Stimulated activated CD8-positive, alpha-beta memory T cell treated with anti-CD3 and anti-CD28 coated beads, Interleukin-4, amount 100 ng/mL, for 1 hour (primary cell): ENCODE measurements around the gene MYO1F.
"Not testable (repeated sequence)": the region's sequence is repeated elsewhere in the genome, so short reads cannot be mapped to it uniquely, and the experiment has no call there.

ENCODE experiments used
- DNase-seq, 2 donors: peaks; one replicate each; pipeline ENCODE4 v3.0.0-alpha.2; 2020; ENCODE audit warnings: low read depth in 2 of 2, low spot score in 1 of 2

MYO1F gene

DNA sequence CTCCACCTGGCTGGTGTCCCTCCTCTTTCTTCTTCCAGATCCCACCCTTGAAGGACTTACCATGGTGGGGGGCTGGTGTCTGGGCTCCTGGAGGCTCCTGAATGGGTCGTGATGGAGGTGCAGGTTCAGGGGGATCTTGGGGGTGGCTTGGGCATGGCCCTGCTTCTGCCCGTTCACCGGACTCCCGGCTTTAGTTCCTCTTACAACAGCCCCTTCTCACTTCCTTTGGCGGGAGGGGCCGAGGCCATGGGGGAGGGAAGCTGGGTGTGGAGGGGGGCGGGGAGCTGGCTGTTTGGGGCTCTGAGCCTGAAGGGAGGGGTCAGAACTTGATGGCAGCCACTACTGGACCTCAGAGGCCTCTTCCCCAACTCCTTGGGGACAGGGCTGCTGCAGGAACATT lies at the start of gene MYO1F:
Gene MYO1F (minus strand): TSS at position 196 of the 400 bp plus-strand sequence. CDS start 133 bp downstream, at position 63.
- DNase-seq: no peak

DNA sequence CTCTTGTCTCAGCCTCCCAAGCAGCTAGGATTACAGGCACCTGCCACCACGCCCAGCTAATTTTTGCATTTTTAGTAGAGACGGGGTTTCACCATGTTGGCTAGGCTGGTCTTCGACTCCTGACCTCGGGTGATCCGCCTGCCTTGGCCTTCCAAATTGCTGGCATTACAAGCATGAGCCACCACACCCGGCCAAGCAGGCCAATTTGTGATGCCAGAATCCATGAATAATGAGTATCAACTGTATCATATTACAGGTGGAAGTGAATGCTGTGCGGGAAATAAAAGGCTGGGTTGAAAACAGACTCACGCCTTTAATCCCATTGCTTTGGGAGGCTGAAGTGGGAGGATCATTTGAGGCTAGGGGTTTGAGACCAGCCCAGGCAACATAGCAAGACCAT lies 49.6 kb upstream of the MYO1F start:
- DNase-seq: no peak

DNA sequence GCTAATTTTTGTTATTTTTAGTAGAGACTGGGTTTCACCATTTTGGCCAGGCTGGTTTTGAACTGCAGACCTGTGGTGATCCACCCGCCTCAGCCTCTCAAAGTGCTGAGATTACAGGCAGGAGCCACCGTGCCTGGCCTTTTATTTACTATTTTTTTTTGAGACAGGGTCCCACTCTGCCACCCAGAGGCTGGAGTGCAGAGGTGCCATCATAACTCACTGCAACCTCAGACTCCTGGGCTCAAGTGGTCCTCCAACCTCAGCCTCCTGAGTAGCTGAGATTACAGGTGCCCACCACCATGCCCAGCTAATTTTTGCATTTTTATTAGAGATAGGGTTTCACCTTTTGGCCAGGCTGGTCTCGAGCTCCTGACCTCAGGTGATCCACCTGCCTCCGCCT lies 45.6 kb upstream of the MYO1F start:
- DNase-seq: not testable (repeated sequence)

- no peak for DNase-seq
Measured at GRCh38 chr19:8618751-8619150, 41.5 kb upstream of the MYO1F start.

- DNase-seq: no peak
Measured at GRCh38 chr19:8617984-8618383, 40.7 kb upstream of the MYO1F start.

GRCh38 chr19:8617325-8617724 lies 40.1 kb upstream of the MYO1F start:
- DNase-seq: not testable (repeated sequence)

DNA sequence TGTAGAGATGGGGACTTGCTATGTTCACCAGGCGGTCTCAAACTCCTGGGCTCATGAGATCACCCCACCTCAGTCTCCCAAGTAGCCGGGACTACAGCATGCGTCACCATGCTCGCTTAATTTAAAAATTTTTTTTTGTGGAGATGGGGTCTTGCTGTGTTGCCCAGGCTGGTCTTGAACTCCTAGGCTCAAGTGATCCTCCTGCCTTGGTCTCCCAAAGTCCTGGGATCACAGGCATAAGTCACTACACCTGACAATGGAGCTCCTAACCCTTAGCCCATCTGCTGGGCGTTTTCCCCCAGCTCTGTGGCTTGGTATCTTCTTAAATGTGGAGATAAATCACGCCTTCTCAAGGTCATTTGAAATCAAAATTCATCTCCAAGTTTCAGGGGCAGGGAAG lies 39.6 kb upstream of the MYO1F start:
- no peak for DNase-seq

DNA sequence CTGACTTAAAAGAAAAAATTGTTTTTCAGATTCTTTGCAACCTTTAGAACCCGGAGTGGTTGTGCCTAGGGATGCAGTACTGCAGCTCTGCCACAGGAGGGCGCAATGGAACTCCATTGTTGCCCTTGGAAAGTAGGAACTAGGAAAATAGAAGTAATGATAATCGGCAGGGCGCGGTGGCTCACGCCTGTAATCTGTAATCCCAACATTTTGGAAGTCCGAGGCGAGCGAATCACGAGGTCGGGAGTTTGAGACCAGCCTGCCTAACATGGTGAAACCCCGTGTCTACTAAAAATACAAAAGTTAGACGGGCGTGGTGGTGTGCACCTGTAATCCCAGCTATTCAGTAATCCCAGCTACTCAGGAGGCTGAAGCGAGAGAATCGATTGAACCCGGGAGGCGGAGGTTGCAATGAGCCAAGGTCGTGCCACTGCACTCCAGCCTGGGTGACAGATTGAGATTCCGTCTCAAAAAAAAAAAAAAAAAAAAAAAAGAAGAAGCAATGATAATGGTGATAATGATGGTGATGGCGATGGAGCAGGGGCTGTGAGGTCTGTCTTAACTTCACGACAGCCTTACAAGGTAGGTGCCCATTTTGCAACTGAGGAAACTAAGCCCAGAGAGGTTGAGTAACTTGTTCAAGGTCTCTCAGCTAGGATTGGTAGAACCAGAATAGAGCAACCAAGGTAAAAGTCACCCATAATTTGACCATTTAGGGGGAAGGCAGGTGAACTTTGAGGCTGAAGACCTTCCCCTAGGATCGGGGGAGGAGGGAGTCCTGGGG lies 38.8 kb upstream of the MYO1F start:
- peak; percentile 25 to 32 for DNase-seq

DNA sequence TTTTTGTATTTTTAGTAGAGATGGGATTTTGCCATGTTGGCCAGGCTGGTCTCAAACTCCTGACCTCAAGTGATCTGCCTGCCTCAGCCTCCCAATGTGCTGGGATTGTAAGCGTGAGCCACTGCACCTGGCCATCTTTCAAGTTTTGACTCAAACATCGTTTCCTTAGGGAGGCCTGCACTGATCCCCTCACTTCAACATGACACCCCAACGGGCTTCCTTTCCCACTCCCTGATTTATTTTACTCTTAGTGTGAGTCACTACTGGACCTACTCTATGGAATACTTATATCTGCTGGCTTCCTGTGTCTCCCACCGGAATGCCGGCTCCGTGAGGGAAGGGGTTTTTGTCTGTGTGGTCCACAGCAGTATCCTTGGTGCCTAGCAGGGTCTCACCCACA lies 37.8 kb upstream of the MYO1F start:
- DNase-seq: no peak

GRCh38 chr19:8614455-8614854 lies 37.2 kb upstream of the MYO1F start:
- DNase-seq: no peak

DNA sequence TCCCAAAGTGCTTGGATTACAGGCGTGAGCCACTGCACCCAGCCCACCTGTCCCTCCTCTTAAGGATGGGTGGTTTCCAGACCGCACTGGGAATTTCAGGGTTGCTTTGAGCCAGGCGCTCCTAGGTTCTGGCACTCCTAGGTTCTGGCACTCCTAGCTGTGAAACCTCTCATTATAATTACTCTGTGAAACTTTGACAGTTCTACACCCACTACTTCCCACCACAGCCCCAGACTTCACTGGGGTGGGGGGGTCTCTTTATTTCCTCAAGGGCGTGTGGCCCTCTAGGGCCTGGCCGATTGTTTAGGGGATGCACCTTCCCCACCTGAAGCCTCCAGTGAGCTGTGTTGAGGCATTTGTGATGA lies 35.5 kb upstream of the MYO1F start:
- no peak for DNase-seq

GRCh38 chr19:8611877-8612806 lies 34.9 kb upstream of the MYO1F start:
- DNase-seq: no peak

DNA sequence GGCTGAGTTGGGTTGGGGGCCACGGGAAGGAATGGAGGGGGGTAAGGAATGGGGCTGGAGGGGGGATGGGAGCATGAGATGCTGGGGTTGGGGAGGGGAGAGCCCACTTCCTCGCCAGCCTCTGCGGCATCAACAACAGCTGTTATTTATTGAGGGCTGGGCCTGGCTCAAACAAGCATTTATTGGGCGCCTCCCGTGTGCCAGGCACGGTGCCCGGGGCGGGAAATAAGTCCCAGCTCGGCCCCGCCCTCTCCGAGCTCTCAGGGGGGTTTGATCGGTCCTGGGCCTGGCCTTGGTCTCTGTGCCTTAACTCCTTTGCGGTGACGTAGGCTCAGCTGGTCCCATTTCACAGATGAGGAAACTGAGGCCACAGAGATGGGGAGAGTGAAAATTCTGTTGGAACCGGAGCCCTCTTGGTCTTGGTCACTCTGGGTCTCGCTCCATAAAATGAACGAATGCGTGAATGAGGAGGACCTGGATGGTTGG lies 34.2 kb upstream of the MYO1F start:
- DNase-seq: no peak

GRCh38 chr19:8610936-8611300 lies 33.7 kb upstream of the MYO1F start:
- DNase-seq: no peak

GRCh38 chr19:8610041-8610935 lies 33.0 kb upstream of the MYO1F start, which contains the start of gene ADAMTS10:
ADAMTS10 (minus strand) TSS chr19:8610715; CDS start chr19:8605710, 5,005 bp downstream.
- no peak for DNase-seq

- DNase-seq: no peak
Measured at GRCh38 chr19:8609279-8610040, 32.2 kb upstream of the MYO1F start.

- DNase-seq: no peak
Measured at GRCh38 chr19:8608941-8609278, 31.7 kb upstream of the MYO1F start.

GRCh38 chr19:8607386-8607785 lies 30.1 kb upstream of the MYO1F start:
- DNase-seq: no peak

GRCh38 chr19:8605514-8605913 lies 28.3 kb upstream of the MYO1F start:
- DNase-seq: no peak

DNA sequence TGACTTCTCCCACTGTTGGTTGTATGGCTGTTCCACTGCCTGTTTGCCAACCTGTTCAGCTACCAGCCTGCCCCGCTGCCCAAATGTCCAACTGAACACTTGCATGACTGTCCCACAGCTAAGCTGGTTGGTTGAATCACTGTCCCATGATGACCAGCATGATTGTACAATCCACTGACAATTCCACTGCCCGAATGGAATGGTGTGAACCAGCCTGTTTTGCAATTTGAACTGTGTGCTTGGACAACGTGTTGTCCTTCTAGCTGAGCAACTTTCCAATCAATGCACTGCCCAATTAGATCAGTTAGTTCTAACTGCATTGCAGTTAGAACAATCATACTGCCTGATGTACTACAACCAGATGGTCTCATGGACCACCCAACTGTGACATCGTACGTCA lies 24.6 kb upstream of the MYO1F start:
- no peak for DNase-seq
